Spleen (tissue), 7 donors: Measurements from ENCODE around the gene CACNA1D.

ENCODE experiments used
- POLR2A ChIP-seq, 3 donors: fragments of 450-650 bp; IDR thresholded peaks; one replicate each; pipeline ENCODE4 v1.5.1; 2017; ENCODE audit warnings: antibody characterized with exemption in 3 of 3, mild to moderate bottlenecking in 1 of 3
- TF ChIP-seq, protein P1 (sequence below), 11 experiments: fragments of 200-600 bp in 7 of 11; fragments of 450-650 bp in 4 of 11; sonication (generic) in 4 of 11; IDR thresholded peaks in 8 of 11; conservative IDR thresholded peaks in 3 of 11; 1 replicate in 7 of 11; 2 replicates in 4 of 11; pipeline versions ENCODE4 v1.4.0 to v1.8.0; 2016 to 2021; ENCODE audit warnings: antibody characterized with exemption in 11 of 11, inconsistent platforms in 4 of 11, mild to moderate bottlenecking in 1 of 11
- donor health status: DM: no; HTN: no; CAD: no; lungs with moderate emphysema.
- donor health status: DM: no; HTN: no; CAD: no.
- donor health status: DM: no; HTN: no; CAD: no.

DNA sequence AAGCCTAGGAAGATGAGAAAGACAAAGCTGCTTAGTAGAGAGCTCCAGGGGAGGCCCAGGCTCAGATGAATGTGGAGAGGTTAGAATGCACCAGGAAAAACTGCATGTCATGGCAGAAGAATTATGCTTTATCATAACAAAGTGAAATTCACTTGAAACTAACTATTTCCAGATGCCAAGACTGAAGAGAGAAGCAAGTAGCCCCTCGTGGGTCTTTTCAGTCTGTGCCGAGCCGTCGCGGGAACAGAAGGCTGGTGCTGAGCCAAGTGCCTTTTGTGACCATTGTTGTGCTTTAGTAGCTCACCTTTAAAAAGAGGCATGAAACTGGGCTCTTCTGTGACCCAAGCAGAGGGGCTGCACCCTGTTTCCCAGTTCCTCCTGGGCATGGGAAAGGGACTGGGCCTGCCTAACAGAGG lies 278.6 kb downstream of the CACNA1D start:
- no peak for TF ChIP-seq POLR2A (IDR thresholded peaks at IDR 0.05)
- TF ChIP-seq, protein P1, sequence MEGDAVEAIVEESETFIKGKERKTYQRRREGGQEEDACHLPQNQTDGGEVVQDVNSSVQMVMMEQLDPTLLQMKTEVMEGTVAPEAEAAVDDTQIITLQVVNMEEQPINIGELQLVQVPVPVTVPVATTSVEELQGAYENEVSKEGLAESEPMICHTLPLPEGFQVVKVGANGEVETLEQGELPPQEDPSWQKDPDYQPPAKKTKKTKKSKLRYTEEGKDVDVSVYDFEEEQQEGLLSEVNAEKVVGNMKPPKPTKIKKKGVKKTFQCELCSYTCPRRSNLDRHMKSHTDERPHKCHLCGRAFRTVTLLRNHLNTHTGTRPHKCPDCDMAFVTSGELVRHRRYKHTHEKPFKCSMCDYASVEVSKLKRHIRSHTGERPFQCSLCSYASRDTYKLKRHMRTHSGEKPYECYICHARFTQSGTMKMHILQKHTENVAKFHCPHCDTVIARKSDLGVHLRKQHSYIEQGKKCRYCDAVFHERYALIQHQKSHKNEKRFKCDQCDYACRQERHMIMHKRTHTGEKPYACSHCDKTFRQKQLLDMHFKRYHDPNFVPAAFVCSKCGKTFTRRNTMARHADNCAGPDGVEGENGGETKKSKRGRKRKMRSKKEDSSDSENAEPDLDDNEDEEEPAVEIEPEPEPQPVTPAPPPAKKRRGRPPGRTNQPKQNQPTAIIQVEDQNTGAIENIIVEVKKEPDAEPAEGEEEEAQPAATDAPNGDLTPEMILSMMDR (IDR thresholded peaks at IDR 0.05 in 8 of 11, conservative IDR thresholded peaks at IDR 0.05 in 3 of 11) = no peak
